ENCODE results near the gene PHGDH. TPM values are rescaled to one million over a fixed set of nuclear protein-coding genes. Genes with fewer than 3 reads are reported as not detected.

Gene PHGDH
- total RNA-seq, 3 donors from 2014 or later = 3.3 to 32.9 (median 13.2) TPM

GRCh38 chr1:119787776-119788175 lies 76.0 kb downstream of the PHGDH start:
- Histone ChIP-seq H3K4me3 (no peak overlapping the region), H3K36me3 (ENCODE audit: low read depth) (no peaks in the 10 kb centered on the region), H3K9me3 (no peaks in the 10 kb centered on the region), H3K4me1 (ENCODE audit: low read depth) (peaks cover 35% of the 10 kb centered on the region)
- DNase-seq = no peak
- TF ChIP-seq, protein P1, sequence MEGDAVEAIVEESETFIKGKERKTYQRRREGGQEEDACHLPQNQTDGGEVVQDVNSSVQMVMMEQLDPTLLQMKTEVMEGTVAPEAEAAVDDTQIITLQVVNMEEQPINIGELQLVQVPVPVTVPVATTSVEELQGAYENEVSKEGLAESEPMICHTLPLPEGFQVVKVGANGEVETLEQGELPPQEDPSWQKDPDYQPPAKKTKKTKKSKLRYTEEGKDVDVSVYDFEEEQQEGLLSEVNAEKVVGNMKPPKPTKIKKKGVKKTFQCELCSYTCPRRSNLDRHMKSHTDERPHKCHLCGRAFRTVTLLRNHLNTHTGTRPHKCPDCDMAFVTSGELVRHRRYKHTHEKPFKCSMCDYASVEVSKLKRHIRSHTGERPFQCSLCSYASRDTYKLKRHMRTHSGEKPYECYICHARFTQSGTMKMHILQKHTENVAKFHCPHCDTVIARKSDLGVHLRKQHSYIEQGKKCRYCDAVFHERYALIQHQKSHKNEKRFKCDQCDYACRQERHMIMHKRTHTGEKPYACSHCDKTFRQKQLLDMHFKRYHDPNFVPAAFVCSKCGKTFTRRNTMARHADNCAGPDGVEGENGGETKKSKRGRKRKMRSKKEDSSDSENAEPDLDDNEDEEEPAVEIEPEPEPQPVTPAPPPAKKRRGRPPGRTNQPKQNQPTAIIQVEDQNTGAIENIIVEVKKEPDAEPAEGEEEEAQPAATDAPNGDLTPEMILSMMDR (IDR thresholded peaks at IDR 0.05) = no peak
- intact Hi-C loops (cut with DNase I, micrococcal nuclease) = no loop called here
- peak; percentile 79 for ATAC-seq

DNA sequence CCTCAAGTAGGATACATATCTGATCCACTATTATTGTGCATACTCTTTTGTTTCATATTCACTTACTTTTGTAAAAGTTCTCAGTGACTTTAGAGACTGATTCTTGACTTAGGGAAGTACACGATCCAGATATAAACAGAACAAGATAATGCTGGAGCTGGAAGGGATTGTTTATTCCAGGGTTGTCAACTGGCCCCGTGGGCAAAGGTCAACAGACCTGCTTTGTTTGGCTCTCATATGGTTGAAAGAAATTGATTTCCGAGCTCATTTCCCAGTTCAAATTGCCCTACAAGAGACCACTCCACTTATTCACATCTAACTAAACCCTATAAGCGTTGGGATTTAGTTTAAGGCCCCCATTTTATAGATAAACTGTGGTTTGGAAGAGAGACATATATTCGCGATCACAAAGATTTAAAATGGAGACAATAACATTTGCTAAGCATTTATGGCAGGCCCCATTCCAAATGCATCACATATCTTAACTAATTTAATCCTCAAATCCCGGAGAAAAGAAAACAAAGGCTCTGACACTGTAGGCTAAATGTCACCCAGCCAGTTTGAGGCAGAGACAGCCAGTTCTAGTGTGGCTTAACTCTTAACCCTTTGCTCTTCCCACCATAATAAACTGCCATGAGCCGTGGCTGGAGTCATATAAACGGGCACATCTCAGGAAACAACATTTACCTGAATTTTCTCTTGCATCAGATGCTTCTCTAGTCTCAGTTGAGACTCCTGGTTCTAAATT lies 78.9 kb downstream of the PHGDH start:
- Histone ChIP-seq H3K4me1 (ENCODE audit: low read depth) (peaks cover 24% of the 10 kb centered on the region), H3K36me3 (ENCODE audit: low read depth) (no peaks in the 10 kb centered on the region), H3K9me3 (no peaks in the 10 kb centered on the region), H3K4me3 (no peak overlapping the region)
- intact Hi-C loops (cut with DNase I, micrococcal nuclease) = no loop called here
- TF ChIP-seq, protein P1 (IDR thresholded peaks at IDR 0.05) = no peak
- peak; percentile 68 for ATAC-seq
- DNase-seq = peak in 1 of 3 donors; percentile 63

DNA sequence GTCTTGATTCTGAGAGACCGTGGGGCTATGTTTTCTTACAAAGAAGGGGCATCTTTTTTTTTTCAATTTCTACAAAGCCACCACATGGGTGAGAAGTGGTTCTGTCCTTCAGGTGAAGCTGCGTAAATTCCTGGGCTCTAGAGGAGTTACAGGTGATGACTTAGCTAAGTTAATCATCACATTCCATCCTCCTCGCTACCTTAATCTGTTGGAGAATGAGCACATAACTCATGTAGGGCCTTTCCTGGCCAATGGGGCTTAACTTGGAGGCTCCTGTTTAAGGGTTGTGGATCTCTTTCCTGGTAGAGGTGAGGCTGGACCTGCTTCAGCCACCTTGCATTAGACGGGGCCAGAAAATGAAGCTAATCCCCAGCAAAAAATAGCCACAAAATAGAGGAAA lies 79.6 kb downstream of the PHGDH start:
- H3K4me3 ChIP-seq = no peak overlapping the region
- intact Hi-C loops (cut with DNase I, micrococcal nuclease) = no loop called here
- TF ChIP-seq, protein P1 (IDR thresholded peaks at IDR 0.05) = no peak
- peaks cover 24% of the 10 kb centered on the region for H3K4me1 ChIP-seq (ENCODE audit: low read depth)
- H3K36me3 ChIP-seq (ENCODE audit: low read depth) = no peaks in the 10 kb centered on the region
- DNase-seq = no peak
- H3K9me3 ChIP-seq = no peaks in the 10 kb centered on the region
- ATAC-seq = peak; percentile 6

Other genes starting within 250 kb of the PHGDH start
- gene HSD3B1, start 204.7 kb upstream of the PHGDH start, total RNA-seq = under 1 TPM in 2 of 3 donors, not detected in 1; 0.41 to 0.48 TPM
- 1 to 10 TPM; 1.8 to 7.8 (median 2.8) TPM for gene ZNF697, start 63.7 kb upstream of the PHGDH start, total RNA-seq
- 100 to 1,000 TPM; 135 to 592 (median 270) TPM for gene HMGCS2, start 57.0 kb downstream of the PHGDH start, total RNA-seq
- 10 to 100 TPM in 1 of 3 donors, 1 to 10 TPM in 2; 1.6 to 36.1 (median 9.3) TPM for gene REG4, start 99.5 kb downstream of the PHGDH start, total RNA-seq
- not detected for gene ADAM30, start 184.6 kb downstream of the PHGDH start, total RNA-seq

All from mucosa of descending colon (tissue), 3 donors.